Keratinocyte (primary cell): ENCODE results near the gene MFAP1. TPM values are rescaled to one million over a fixed set of nuclear protein-coding genes. Genes with fewer than 3 reads are reported as not detected.

Experiments used
- DNase-seq: peaks from one replicate; pipeline ENCODE4 v3.0.0-alpha.2; 2011; ENCODE audit warnings: low read depth, missing footprints, low spot score
- FAIRE-seq: peaks from 2 replicates; lab custom pipeline; 2011; peaks lifted over from hg19 to GRCh38; lab: Jason Lieb, UNC
- H2AFZ ChIP-seq: 2 replicates; pipeline ENCODE4 v1.6.0; 2012; ENCODE audit warnings: low read length, control low read depth, inconsistent platforms; ENCODE audit not compliant: control insufficient read depth
- H3K27ac ChIP-seq: 2 replicates; pipeline ENCODE4 v1.5.1; 2011; ENCODE audit warnings: low read length; ENCODE audit not compliant: control insufficient read depth, insufficient read depth
- H3K27me3 ChIP-seq: 3 replicates; pipeline ENCODE4 v1.6.0; 2011; ENCODE audit warnings: low read length; ENCODE audit not compliant: control insufficient read depth, insufficient read depth; ENCODE audit errors: extremely low read depth
- H3K36me3 ChIP-seq, 2 experiments: 2 replicates in 1 of 2; 3 replicates in 1 of 2; pipeline ENCODE4 v1.5.1; 2011; ENCODE audit warnings: low read length in 2 of 2, mild to moderate bottlenecking in 1 of 2; ENCODE audit not compliant: control insufficient read depth in 2 of 2, insufficient read depth in 2 of 2; ENCODE audit errors: extremely low read depth in 1 of 2
- H3K4me1 ChIP-seq: 3 replicates; pipeline ENCODE4 v1.5.1; 2011; ENCODE audit warnings: low read length; ENCODE audit not compliant: control insufficient read depth, insufficient read depth; ENCODE audit errors: extremely low read depth
- H3K4me2 ChIP-seq: 3 replicates; pipeline ENCODE4 v1.6.0; 2011; ENCODE audit warnings: low read depth, low read length; ENCODE audit not compliant: control insufficient read depth, insufficient read depth; ENCODE audit errors: extremely low read depth
- H3K4me3 ChIP-seq, 3 experiments: fragments of 200-600 bp in 1 of 3; sonication (generic) in 1 of 3; 2 replicates in 2 of 3; 3 replicates in 1 of 3; pipeline ENCODE4 v1.5.1; 2011 to 2016; ENCODE audit warnings: low read length in 3 of 3, mild to moderate bottlenecking in 3 of 3, control low read depth in 2 of 3, inconsistent platforms in 1 of 3, low read depth in 1 of 3, mixed read lengths in 1 of 3, mixed run types in 1 of 3, moderate library complexity in 1 of 3; ENCODE audit not compliant: control insufficient read depth in 2 of 3, insufficient read depth in 2 of 3; ENCODE audit errors: extremely low read depth in 1 of 3
- H3K79me2 ChIP-seq: 2 replicates; pipeline ENCODE4 v1.6.0; 2012; ENCODE audit warnings: low read length; ENCODE audit not compliant: control insufficient read depth, insufficient read depth
- H3K9ac ChIP-seq: 3 replicates; pipeline ENCODE4 v1.6.0; 2011; ENCODE audit warnings: low read length; ENCODE audit not compliant: control insufficient read depth, insufficient read depth; ENCODE audit errors: extremely low read depth
- H3K9me1 ChIP-seq: 3 replicates; pipeline ENCODE4 v1.6.0; 2011; ENCODE audit warnings: low read length; ENCODE audit not compliant: control insufficient read depth, insufficient read depth; ENCODE audit errors: extremely low read depth
- H3K9me3 ChIP-seq: 2 replicates; pipeline ENCODE4 v1.5.1; 2012; ENCODE audit warnings: low read depth, low read length; ENCODE audit not compliant: control insufficient read depth
- H4K20me1 ChIP-seq: 3 replicates; pipeline ENCODE4 v1.6.0; 2011; ENCODE audit warnings: low read length; ENCODE audit not compliant: control insufficient read depth, insufficient read depth; ENCODE audit errors: extremely low read depth
- EZH2 ChIP-seq: IDR thresholded peaks from one replicate; pipeline ENCODE4 v1.6.1; 2012; ENCODE audit warnings: inconsistent platforms, mild to moderate bottlenecking, low read length, moderate library complexity
- dilution Hi-C: fragments of 300-500 bp; cut with MboI; formaldehyde crosslinking; loops from one replicate; pipeline ENCODE4 v1.7.0; 2020; ENCODE audit warnings: low sequenced_read_pairs; ENCODE audit not compliant: extremely low pct_ligation_motif_present
- polyA plus RNA-seq, 5 experiments: library from polyadenylated mRNA; depleted of rRNA in 3 of 5; stranded (reverse) in 3 of 5; stranded (forward) in 1 of 5; unstranded in 1 of 5; fragments of >200 nt; gene quantifications; 1 replicate in 1 of 5; 2 replicates in 3 of 5; 3 replicates in 1 of 5; pipeline versions ENCODE4 v1.2.1 to v1.2.3, GENCODE V29; 2011 to 2012; ENCODE audit warnings: missing spikeins in 2 of 5, low read depth in 1 of 5, low replicate concordance in 1 of 5
- small RNA-seq, 3 experiments: library from RNA; depleted of rRNA; stranded (forward); fragments of <200 nt; gene quantifications; one replicate each; pipeline ENCODE3, GENCODE V24; 2012; ENCODE audit warnings: low read depth in 3 of 3, low replicate concordance in 1 of 3; ENCODE audit not compliant: insufficient read length in 3 of 3
- TF ChIP-seq, protein P1 (sequence below), 3 experiments: IDR thresholded peaks in 1 of 3; conservative IDR thresholded peaks in 1 of 3; optimal IDR thresholded peaks in 1 of 3; 2 replicates in 2 of 3; 3 replicates in 1 of 3; pipeline versions ENCODE3 to v1.5.1; 2011; ENCODE audit warnings: low read length in 3 of 3, mild to moderate bottlenecking in 3 of 3, moderate library complexity in 2 of 3, control low read depth in 1 of 3, inconsistent platforms in 1 of 3; ENCODE audit not compliant: insufficient read depth in 2 of 3; ENCODE audit errors: extremely low read depth in 1 of 3

The MFAP1 gene
- polyA plus RNA-seq, 1 donor (not counting 4 experiments of a cell fraction or from before 2014, with no cell fraction given) = 25.6 TPM

DNA sequence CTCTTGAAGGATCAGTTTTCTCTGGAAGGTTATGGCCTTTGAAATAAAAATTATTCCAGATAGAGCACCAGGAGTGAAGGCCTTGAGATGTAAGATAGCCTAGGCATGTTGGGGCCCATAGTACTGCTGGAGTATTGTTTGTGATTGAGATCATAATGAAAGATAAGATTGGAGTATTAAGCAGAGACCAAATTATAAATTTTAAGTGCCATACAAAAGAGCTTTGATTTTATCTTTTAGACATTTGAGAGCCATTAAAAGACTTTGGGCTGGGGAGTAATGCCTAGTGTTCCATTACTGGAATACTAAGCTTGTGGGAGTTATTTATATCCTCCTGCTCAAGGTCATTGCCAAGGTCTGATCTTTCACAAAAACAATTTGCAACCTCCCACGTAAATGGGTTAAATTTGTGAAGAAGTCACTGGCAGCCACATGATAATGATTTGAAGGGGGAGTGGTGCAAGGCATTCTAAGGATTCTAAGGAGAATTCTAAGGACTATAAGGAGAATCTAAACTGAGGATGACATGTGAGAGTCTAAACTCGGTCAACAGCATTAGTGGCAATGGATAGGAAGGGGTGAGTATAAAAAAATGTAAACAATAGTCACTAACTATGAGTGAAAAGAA is 60.6 kb downstream of the MFAP1 start:
- no peaks in the 10 kb centered on the region for H3K9me3 ChIP-seq
- no peak for FAIRE-seq
- H4K20me1 ChIP-seq = no peaks in the 10 kb centered on the region
- H3K9ac ChIP-seq = no peak overlapping the region
- H3K4me2 ChIP-seq = no peak overlapping the region
- H3K9me1 ChIP-seq = no peaks in the 10 kb centered on the region
- no peak overlapping the region for H3K4me3 ChIP-seq
- no peak for TF ChIP-seq EZH2
- TF ChIP-seq, protein P1, sequence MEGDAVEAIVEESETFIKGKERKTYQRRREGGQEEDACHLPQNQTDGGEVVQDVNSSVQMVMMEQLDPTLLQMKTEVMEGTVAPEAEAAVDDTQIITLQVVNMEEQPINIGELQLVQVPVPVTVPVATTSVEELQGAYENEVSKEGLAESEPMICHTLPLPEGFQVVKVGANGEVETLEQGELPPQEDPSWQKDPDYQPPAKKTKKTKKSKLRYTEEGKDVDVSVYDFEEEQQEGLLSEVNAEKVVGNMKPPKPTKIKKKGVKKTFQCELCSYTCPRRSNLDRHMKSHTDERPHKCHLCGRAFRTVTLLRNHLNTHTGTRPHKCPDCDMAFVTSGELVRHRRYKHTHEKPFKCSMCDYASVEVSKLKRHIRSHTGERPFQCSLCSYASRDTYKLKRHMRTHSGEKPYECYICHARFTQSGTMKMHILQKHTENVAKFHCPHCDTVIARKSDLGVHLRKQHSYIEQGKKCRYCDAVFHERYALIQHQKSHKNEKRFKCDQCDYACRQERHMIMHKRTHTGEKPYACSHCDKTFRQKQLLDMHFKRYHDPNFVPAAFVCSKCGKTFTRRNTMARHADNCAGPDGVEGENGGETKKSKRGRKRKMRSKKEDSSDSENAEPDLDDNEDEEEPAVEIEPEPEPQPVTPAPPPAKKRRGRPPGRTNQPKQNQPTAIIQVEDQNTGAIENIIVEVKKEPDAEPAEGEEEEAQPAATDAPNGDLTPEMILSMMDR (optimal IDR thresholded peaks at IDR 0.05 in 1 of 3, IDR thresholded peaks at IDR 0.05 in 1 of 3, conservative IDR thresholded peaks at IDR 0.05 in 1 of 3; ENCODE audit: extremely low read depth in 1 of 3, insufficient read depth in 2 of 3, low read length in 3 of 3) = no peak
- no peak overlapping the region for H2AFZ ChIP-seq
- no peak overlapping the region for H3K27ac ChIP-seq
- dilution Hi-C loops = no loop called here
- H3K36me3 ChIP-seq = peaks cover 32 to 39% of the 10 kb centered on the region in 2 experiments
- no peaks in the 10 kb centered on the region for H3K4me1 ChIP-seq
- no peak for DNase-seq
- no peaks in the 10 kb centered on the region for H3K79me2 ChIP-seq
- no peaks in the 10 kb centered on the region for H3K27me3 ChIP-seq

DNA sequence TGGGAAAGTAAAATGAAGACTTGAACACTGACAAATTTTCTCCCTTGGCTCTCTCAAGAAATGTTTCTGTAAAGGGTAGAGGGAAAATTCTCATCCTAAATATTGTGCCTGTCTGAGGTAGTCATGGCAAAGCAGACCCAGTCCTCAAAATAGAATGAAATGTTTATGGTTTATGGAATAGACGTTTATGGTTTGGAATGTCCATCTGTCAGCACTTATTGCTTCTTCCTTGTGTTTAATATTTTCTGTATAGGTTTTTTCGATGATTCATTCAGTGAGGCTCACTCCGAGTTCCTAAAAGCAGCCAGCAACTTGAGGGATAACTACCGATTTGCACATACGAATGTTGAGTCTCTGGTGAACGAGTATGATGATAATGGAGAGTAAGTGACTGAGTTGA is 61.7 kb downstream of the MFAP1 start:
- Histone ChIP-seq H3K9me1 (no peaks in the 10 kb centered on the region), H3K4me3 (no peak overlapping the region), H3K9me3 (no peaks in the 10 kb centered on the region), H3K27me3 (no peaks in the 10 kb centered on the region), H3K4me1 (no peaks in the 10 kb centered on the region), H2AFZ (no peak overlapping the region), H3K9ac (no peak overlapping the region), H3K27ac (no peak overlapping the region), H3K4me2 (no peak overlapping the region), H3K36me3 (peaks cover 34% of the 10 kb centered on the region in 2 experiments), H3K79me2 (peaks cover 7% of the 10 kb centered on the region), H4K20me1 (no peaks in the 10 kb centered on the region)
- no peak for TF ChIP-seq EZH2
- TF ChIP-seq, protein P1 (optimal IDR thresholded peaks at IDR 0.05 in 1 of 3, IDR thresholded peaks at IDR 0.05 in 1 of 3, conservative IDR thresholded peaks at IDR 0.05 in 1 of 3; ENCODE audit: extremely low read depth in 1 of 3, insufficient read depth in 2 of 3, low read length in 3 of 3) = no peak
- dilution Hi-C loops = no loop called here
- DNase-seq (no peak), FAIRE-seq (no peak)

Small RNA genes within 50 kb of the gene (small RNA-seq; reads per million reads assigned to genes)
- gene MIR1282 (0 reads per million in 3 experiments), gene RF00019 (0 reads per million in 3 experiments)

Other genes starting within 250 kb of the MFAP1 start
- gene PPIP5K1, start 234.5 kb downstream of the MFAP1 start, polyA plus RNA-seq = 52.9 to 67.5 TPM (median 56.4 TPM) in 3 replicates
- gene CKMT1B, start 230.7 kb downstream of the MFAP1 start, polyA plus RNA-seq = 59.4 to 64.8 TPM (median 63.9 TPM) in 3 replicates
- 0.12 to 0.31 TPM (median 0.12 TPM) in 3 replicates for gene STRC, start 205.9 kb downstream of the MFAP1 start, polyA plus RNA-seq
- gene CATSPER2, start 175.8 kb downstream of the MFAP1 start, polyA plus RNA-seq = 1.7 to 4.2 TPM (median 3.5 TPM) in 3 replicates
- 47.4 to 70.1 TPM (median 60.0 TPM) in 3 replicates for gene CKMT1A, start 130.8 kb downstream of the MFAP1 start, polyA plus RNA-seq
- gene PDIA3, start 78.3 kb downstream of the MFAP1 start, polyA plus RNA-seq = 124 to 353 TPM (median 338 TPM) in 3 replicates
- 10.6 to 52.2 TPM (median 17.9 TPM) in 3 replicates for gene ELL3, start 47.7 kb downstream of the MFAP1 start, polyA plus RNA-seq
- 534 to 968 TPM (median 719 TPM) in 3 replicates for gene SERF2, start 32.4 kb downstream of the MFAP1 start, polyA plus RNA-seq
- 0.05 to 0.14 TPM in 2 of 3 replicates, not detected in the other for gene SERINC4, start 24.5 kb downstream of the MFAP1 start, polyA plus RNA-seq
- gene HYPK, start 24.1 kb downstream of the MFAP1 start, polyA plus RNA-seq = 8.8 to 27.5 TPM (median 11.7 TPM) in 3 replicates
- 0.66 to 5.0 TPM (median 4.7 TPM) in 3 replicates for gene WDR76, start 2.3 kb upstream of the MFAP1 start, polyA plus RNA-seq